Measurements from ENCODE around the gene SGPP2. TPM values are rescaled to one million over a fixed set of nuclear protein-coding genes. Genes with fewer than 3 reads are reported as not detected.

SGPP2 gene
- total and polyA plus RNA-seq, 2 experiments from 2014 or later = 0.08 TPM; not detected in 1

- peaks cover 6% of the 10 kb centered on the region for H4K20me1 ChIP-seq (replicated peaks; ENCODE audit: insufficient read depth)
- H3K36me3 ChIP-seq (ENCODE audit: insufficient read depth) = no peaks in the 10 kb centered on the region
- H3K27ac Mint-ChIP-seq = no peak overlapping the region
- DNase-seq (ENCODE audit: low spot score) (no peak), ATAC-seq (no peak)
- peaks cover 2% of the 10 kb centered on the region for H3K27me3 Mint-ChIP-seq (ENCODE audit: insufficient read depth, low read depth, poor library complexity)
- no peaks in the 10 kb centered on the region for H3K9me3 Mint-ChIP-seq
- H3K4me3 Mint-ChIP-seq = no peak overlapping the region
- H3K4me3 ChIP-seq = no peak overlapping the region
- 0 out of 3 replicates have a peak, but pooled peaks cover 5% of the 10 kb centered on the region for H3K36me3 Mint-ChIP-seq (ENCODE audit: low read depth)
- TF ChIP-seq CREB1 (CRISPR knock-in tag; IDR thresholded peaks at IDR 0.05; ENCODE audit: low read depth) = no peak
- TF ChIP-seq, protein P1, sequence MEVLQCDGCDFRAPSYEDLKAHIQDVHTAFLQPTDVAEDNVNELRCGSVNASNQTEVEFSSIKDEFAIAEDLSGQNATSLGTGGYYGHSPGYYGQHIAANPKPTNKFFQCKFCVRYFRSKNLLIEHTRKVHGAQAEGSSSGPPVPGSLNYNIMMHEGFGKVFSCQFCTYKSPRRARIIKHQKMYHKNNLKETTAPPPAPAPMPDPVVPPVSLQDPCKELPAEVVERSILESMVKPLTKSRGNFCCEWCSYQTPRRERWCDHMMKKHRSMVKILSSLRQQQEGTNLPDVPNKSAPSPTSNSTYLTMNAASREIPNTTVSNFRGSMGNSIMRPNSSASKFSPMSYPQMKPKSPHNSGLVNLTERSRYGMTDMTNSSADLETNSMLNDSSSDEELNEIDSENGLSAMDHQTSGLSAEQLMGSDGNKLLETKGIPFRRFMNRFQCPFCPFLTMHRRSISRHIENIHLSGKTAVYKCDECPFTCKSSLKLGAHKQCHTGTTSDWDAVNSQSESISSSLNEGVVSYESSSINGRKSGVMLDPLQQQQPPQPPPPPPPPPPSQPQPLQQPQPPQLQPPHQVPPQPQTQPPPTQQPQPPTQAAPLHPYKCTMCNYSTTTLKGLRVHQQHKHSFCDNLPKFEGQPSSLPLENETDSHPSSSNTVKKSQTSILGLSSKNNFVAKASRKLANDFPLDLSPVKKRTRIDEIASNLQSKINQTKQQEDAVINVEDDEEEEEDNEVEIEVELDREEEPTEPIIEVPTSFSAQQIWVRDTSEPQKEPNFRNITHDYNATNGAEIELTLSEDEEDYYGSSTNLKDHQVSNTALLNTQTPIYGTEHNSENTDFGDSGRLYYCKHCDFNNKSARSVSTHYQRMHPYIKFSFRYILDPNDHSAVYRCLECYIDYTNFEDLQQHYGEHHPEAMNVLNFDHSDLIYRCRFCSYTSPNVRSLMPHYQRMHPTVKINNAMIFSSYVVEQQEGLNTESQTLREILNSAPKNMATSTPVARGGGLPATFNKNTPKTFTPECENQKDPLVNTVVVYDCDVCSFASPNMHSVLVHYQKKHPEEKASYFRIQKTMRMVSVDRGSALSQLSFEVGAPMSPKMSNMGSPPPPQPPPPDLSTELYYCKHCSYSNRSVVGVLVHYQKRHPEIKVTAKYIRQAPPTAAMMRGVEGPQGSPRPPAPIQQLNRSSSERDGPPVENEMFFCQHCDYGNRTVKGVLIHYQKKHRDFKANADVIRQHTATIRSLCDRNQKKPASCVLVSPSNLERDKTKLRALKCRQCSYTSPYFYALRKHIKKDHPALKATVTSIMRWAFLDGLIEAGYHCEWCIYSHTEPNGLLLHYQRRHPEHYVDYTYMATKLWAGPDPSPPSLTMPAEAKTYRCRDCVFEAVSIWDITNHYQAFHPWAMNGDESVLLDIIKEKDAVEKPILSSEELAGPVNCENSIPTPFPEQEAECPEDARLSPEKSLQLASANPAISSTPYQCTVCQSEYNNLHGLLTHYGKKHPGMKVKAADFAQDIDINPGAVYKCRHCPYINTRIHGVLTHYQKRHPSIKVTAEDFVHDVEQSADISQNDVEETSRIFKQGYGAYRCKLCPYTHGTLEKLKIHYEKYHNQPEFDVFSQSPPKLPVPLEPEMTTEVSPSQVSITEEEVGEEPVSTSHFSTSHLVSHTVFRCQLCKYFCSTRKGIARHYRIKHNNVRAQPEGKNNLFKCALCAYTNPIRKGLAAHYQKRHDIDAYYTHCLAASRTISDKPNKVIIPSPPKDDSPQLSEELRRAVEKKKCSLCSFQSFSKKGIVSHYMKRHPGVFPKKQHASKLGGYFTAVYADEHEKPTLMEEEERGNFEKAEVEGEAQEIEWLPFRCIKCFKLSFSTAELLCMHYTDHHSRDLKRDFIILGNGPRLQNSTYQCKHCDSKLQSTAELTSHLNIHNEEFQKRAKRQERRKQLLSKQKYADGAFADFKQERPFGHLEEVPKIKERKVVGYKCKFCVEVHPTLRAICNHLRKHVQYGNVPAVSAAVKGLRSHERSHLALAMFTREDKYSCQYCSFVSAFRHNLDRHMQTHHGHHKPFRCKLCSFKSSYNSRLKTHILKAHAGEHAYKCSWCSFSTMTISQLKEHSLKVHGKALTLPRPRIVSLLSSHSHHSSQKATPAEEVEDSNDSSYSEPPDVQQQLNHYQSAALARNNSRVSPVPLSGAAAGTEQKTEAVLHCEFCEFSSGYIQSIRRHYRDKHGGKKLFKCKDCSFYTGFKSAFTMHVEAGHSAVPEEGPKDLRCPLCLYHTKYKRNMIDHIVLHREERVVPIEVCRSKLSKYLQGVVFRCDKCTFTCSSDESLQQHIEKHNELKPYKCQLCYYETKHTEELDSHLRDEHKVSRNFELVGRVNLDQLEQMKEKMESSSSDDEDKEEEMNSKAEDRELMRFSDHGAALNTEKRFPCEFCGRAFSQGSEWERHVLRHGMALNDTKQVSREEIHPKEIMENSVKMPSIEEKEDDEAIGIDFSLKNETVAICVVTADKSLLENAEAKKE (CRISPR knock-in tag; IDR thresholded peaks at IDR 0.05) = no peak
- no peak for TF ChIP-seq CTCF (conservative IDR thresholded peaks at IDR 0.05; ENCODE audit: low read depth in 2 of 2)
- TF ChIP-seq POLR2AphosphoS5 (IDR thresholded peaks at IDR 0.05; ENCODE audit: low read depth) = no peak
- no peak for TF ChIP-seq REST (IDR thresholded peaks at IDR 0.05; ENCODE audit: unreplicated experiment)
- TF ChIP-seq ZNF331 (CRISPR knock-in tag; IDR thresholded peaks at IDR 0.05; ENCODE audit: low read depth) = no peak
- no peak for TF ChIP-seq EZH2phosphoT487 (IDR thresholded peaks at IDR 0.05; ENCODE audit: unreplicated experiment)
- TF ChIP-seq EZH2 (IDR thresholded peaks at IDR 0.05; ENCODE audit: low read depth, unreplicated experiment) = no peak
- TF ChIP-seq STAT1 (IDR thresholded peaks at IDR 0.05; ENCODE audit: unreplicated experiment) = no peak
- no peaks in the 10 kb centered on the region for H3K79me2 ChIP-seq (replicated peaks; ENCODE audit: insufficient read depth)
- no peak overlapping the region for H2AFZ ChIP-seq
- H3K4me1 ChIP-seq (ENCODE audit: insufficient read depth) = no peaks in the 10 kb centered on the region
- H3K27ac ChIP-seq (ENCODE audit: low read depth) = no peak overlapping the region
- H3K4me1 Mint-ChIP-seq = peaks cover 4% of the 10 kb centered on the region; the same call in 2 of the 3 replicates
- no peaks in the 10 kb centered on the region for H3K27me3 ChIP-seq (ENCODE audit: insufficient read depth)
- no peaks in the 10 kb centered on the region for H3K9me2 ChIP-seq (ENCODE audit: insufficient read depth)
- H3K4me2 ChIP-seq = no peak overlapping the region
- H3F3A ChIP-seq (replicated peaks; ENCODE audit: low read depth) = no peaks in the 10 kb centered on the region
These were observed 139.6 kb downstream of the SGPP2 start for GRCh38 chr2:222563936-222564335.
